SHP77 (cell line): Measurements from ENCODE around the gene LRRC36.

Experiments used
- DNase-seq, 2 experiments: peaks; one replicate each; lab custom pipeline; 2025; lab: John Stamatoyannopoulos, UW

Gene LRRC36

GRCh38 chr16:67294938-67295361 is 31.7 kb upstream of the LRRC36 start:
- DNase-seq: no peak

DNA sequence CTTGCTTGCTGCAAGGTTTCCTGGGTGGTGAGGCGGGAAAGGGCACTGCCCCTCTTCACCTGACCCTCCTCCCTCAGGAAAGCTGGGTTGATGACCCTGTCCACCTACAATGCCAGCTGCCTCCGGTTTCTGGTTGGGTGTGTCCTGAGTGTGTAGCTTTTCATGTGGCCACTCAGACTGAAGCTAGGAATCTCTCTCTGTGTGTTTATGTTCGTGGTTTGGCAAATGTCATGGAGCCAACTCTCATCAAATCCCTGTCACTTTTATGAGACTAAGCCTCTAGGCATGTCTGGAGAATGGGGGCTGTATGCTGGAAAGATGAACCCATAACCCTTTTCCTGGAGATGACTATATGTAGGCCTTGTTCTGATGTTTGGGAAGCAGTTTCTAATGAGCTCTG is 30.2 kb upstream of the LRRC36 start:
- DNase-seq: no peak

- DNase-seq: no peak
These were observed 28.3 kb upstream of the LRRC36 start for GRCh38 chr16:67298277-67298676.

DNA sequence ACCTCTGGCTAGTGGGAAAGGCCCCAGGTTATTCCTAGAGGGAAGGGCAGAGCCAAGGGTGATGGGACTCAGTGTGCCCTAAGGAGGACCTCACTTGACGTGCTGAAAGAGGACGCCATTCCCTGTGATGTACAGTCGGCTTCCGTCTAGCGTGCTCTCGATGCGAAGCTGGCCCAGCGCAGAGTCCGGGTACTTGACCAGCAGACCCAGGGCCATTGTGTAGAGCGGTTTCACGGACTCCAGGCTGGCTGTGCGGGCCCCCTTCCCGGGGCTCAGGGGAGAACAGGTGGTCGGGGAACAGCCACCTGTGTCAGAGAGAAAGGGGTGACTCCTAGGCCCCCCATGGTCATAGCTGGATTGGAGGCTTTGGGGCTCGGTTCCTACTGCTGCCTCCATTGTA is 27.3 kb upstream of the LRRC36 start:
- DNase-seq: no peak

DNA sequence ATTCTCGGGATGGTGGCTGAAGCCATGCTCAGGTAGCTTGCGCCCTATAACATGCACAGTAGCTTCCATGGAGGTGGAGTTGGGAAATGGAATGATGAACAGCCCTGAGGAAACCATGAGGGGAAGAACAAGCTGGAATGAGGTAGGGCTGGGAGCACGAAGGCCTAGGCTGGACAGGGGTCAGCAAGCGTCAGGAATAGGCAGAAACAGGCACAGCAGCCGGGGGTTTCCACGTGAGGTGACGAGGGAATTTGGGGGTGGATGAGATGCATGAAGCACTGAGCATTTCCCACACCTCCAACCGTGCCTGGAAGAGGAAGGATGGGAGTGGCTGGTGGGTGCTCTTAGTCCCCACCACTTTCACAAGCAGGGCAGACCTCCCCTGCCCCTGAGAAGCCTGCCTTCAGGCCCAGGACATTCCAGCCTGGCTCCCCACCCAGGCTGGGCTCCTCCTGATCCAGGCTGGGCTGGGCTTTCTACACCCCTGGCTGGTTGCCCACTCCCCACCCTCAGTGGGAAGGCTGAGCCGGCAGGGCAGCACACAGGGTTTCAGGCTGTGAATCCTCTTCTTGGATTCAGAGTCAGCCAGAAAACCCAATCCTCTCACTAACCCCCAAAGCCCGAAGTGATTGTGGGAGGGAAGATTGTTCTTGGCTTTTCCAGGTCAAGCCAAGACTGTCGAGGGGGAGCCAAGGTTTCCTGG is 25.4 kb upstream of the LRRC36 start:
- no peak for DNase-seq

- no peak for DNase-seq
These were observed 24.5 kb upstream of the LRRC36 start for GRCh38 chr16:67302076-67302475.

DNA sequence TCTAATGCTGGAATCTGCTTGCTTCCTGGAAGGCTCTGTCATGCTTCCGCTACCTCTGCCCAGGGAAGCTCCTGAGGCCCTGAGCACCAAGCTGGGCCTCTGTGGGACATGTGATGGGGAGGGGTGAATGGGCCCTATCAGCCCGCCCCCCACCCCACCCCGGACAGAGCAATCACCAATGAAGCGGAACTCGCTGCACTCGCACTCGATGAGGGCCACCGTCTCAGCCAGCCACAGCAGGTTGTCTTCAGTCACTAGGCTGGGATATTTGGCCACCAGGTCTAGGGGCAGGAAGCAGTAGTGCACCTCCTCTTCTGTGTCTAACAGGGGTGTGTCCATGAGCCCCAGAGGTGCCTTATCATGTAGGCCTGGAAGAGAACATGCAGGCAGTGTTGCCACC is 23.6 kb upstream of the LRRC36 start:
- DNase-seq: no peak

GRCh38 chr16:67304020-67304419 is 22.6 kb upstream of the LRRC36 start:
- no peak for DNase-seq

GRCh38 chr16:67305216-67306071 is 21.2 kb upstream of the LRRC36 start:
- DNase-seq: no peak

DNA sequence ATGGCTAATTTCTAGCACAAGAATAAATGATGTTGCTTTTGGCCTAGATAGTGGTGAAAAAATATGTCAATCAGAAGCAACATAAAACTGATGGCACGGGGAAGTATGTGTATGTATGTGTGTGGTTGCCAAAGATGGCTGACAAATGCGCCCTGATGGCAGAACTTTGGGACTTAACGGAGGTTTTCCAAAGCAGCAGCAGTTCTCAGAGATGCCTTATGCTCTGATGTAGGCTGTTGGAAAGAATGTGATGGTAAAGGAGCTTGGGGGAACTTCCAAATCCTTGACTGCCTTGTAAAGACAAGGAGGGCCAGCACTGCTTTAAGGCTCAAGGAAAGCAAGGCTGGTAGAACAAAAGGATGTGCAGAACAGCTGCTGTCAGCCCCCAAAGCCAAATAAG is 16.1 kb upstream of the LRRC36 start:
- DNase-seq: no peak

DNA sequence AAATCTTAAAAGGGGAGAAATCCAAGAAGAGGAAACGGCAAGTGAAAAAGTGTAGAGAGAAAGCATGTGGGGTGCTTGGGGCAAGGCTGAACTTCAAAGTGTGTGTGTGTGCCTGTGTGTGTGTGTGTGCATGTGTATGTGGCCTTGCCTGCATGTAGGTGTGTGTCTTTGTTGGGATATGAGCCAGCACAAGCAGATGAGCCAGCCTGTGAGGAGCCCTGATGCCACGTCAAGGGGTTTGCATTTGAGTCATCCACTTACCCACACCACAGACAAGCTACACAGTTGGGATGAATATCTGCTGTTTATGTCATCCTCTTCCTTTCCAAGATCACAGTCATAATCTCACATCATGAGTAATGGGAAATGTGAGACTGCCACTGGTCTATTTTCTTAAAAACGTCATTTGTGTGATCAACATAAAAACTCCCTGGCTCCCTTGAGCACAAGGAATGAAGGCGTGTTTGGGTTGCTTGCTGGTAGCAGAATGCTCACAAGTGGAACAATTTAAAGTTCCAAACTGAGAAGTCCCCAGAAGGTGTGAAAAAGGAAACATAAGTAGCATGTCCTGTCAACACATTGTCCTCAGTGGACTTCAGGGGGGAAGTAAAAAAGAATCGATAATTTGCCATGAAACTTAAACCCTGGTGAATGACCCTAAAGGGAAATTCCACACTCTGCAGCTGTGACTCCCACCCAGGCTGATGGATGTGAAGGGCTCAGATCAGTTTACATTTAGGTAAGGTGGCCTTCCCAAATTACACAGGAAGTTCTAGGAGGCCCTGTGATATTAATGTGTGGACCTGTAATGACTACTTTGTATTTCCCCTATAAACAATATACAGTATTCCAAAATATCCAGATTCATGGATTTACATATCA is 14.8 kb upstream of the LRRC36 start:
- peak; percentile 38 to 45 for DNase-seq

DNA sequence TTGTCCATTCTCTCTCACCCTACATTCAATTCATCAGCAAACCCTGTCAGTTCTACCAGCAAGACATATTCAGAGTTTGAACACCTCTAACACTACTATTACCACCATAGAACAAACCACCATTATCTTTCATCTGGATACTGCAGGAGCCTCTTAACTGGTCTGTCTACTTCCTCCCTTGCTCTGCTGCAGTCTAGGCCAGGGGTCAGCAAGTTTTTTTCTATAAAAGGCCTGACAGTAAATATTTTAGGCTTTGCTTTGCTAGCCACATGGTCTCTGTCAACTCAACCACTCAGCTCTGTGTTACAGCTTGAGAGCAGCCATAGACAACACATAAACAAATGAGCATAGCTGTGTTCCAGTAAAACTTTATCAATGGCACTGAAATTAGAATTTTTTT is 13.9 kb upstream of the LRRC36 start:
- no peak for DNase-seq

GRCh38 chr16:67317853-67318252 is 8.8 kb upstream of the LRRC36 start:
- DNase-seq: no peak

DNA sequence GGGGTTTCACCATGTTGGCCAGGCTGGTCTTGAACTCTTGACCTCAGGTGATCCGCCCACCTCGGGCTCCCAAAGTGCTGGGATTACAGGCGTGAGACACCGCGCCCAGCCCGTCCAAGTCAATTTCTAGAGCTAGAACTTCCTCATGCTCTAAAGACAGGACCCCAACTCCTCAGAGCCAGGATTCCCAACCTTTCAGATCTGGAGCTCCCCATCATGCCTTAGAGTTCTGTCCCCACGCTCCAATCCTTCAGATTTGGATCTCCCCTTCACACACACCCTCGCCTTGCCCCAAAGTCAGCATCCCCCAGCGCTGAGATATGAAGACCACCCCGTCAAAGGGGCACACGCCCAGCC is 522 bp upstream of the LRRC36 start:
- no peak for DNase-seq

GRCh38 chr16:67327743-67328142 is 1.1 kb downstream of the LRRC36 start:
- DNase-seq: no peak

GRCh38 chr16:67329901-67330300 is 3.3 kb downstream of the LRRC36 start:
- DNase-seq: no peak

DNA sequence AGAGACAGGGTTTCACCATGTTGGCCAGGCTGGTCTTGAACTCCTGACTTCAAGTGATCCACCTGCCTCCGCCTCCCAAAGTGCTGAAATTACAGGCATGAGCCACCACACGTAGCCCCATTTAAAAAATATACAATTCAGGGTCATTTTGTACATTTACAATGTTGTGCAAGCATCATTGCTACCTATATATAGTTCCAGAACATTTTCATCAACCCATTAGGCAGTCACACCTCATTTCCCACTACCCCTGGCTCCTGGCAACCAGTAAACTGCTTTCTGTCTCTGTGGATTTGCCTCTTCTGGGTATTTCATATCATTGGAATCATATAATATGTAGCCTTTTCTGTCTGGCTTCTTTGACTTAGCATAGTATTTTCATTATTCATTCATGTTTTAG is 6.7 kb downstream of the LRRC36 start:
- DNase-seq: no peak

DNA sequence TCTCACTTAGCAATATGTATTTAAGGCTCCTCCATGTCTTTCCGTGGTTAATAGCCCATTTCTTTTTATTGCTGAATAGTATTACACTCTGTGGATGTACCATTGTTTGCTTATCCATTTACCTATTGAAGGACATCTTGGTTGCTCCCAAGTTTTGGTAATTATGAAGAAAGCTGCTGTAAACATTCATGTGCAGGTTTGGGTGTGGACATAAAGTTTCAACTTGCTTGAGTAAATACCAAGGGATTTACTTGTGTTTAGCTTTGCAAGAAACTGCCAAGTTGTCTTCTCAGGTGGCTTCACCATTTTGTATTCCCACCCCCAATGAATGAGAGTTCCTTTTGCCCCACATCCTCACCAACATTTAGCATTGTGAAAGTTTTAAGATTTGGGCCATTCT is 9.5 kb downstream of the LRRC36 start:
- no peak for DNase-seq

GRCh38 chr16:67336648-67337047 is 10.0 kb downstream of the LRRC36 start:
- no peak for DNase-seq

- no peak for DNase-seq
These were observed 12.8 kb downstream of the LRRC36 start for GRCh38 chr16:67339453-67339852.

- DNase-seq: no peak
These were observed 14.6 kb downstream of the LRRC36 start for GRCh38 chr16:67341250-67341649.

DNA sequence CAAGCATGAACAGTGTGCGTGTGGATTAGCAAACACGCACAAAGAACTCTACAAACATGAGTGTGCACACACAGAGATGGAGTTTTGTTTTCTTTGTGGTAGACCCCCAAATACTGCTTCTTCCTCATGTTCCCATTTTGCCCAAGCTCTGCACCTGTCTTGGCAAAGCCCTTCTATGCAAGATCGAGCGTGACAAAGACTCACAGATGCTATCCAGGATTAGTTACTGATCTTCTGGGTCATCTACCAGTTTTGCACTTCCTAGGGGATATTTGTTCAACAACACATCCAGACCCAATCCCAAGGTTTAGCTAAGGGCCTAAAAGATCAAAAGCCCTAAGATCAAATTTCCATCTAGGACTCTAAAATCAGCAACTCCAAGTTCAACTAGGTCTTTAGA is 16.0 kb downstream of the LRRC36 start:
- DNase-seq: no peak

DNA sequence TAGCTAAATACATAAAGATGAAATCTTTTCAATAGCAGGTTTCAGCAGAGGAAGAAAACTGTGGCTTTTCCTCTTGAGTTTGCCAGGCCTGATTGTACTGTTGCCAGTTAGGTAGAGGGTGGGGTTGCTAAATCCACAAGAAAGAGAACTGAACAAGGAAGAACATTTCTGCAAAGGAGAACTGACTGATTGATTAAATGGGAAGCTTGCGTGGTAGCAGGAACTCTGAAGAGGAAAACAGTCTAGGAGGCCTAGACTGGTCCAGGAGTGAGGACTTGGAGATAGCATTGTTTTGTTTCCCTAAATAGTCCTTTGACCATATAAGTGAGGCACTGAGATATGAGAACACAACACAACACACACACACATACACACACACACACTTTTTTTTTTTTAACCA is 18.8 kb downstream of the LRRC36 start:
- DNase-seq: no peak
